ENCODE data around the gene ZNF292.

ZNF292 gene

GRCh38 chr6:87251725-87252124, 96.4 kb downstream of the ZNF292 start:
- no peak overlapping the region for H3K27ac ChIP-seq

GRCh38 chr6:87257046-87257445, 101.7 kb downstream of the ZNF292 start:
- TF ChIP-seq CTCF (conservative IDR thresholded peaks at IDR 0.05): no peak
- TF ChIP-seq ZFX (IDR thresholded peaks at IDR 0.05): no peak
- H3K27ac ChIP-seq: no peak overlapping the region

More at GRCh38 chr6:87251725-87252124, 96.4 kb downstream of the ZNF292 start:
- no peak for TF ChIP-seq CTCF (conservative IDR thresholded peaks at IDR 0.05)
- no peak for TF ChIP-seq ZFX (IDR thresholded peaks at IDR 0.05)

- TF ChIP-seq ZFX (IDR thresholded peaks at IDR 0.05): no peak
- TF ChIP-seq CTCF (conservative IDR thresholded peaks at IDR 0.05): no peak
- H3K27ac ChIP-seq: no peak overlapping the region
Observed at GRCh38 chr6:87257565-87257964, 102.2 kb downstream of the ZNF292 start.

- H3K27ac ChIP-seq: no peak overlapping the region
Observed at GRCh38 chr6:87257975-87258374, 102.6 kb downstream of the ZNF292 start.

GRCh38 chr6:87259791-87260190, 104.4 kb downstream of the ZNF292 start:
- H3K27ac ChIP-seq: no peak overlapping the region
- no peak for TF ChIP-seq CTCF (conservative IDR thresholded peaks at IDR 0.05)
- TF ChIP-seq ZFX (IDR thresholded peaks at IDR 0.05): no peak

More at GRCh38 chr6:87257975-87258374, 102.6 kb downstream of the ZNF292 start:
- TF ChIP-seq ZFX (IDR thresholded peaks at IDR 0.05): no peak
- TF ChIP-seq CTCF (conservative IDR thresholded peaks at IDR 0.05): no peak

- TF ChIP-seq ZFX (IDR thresholded peaks at IDR 0.05) (no peak), CTCF (conservative IDR thresholded peaks at IDR 0.05) (no peak)
- no peak overlapping the region for H3K27ac ChIP-seq
Observed at GRCh38 chr6:87261534-87261933, 106.2 kb downstream of the ZNF292 start.

GRCh38 chr6:87264481-87264880, 109.1 kb downstream of the ZNF292 start:
- H3K27ac ChIP-seq: no peak overlapping the region
- TF ChIP-seq ZFX (IDR thresholded peaks at IDR 0.05) (no peak), CTCF (conservative IDR thresholded peaks at IDR 0.05) (no peak)
